NOMO-1 treated with dmso at 0.1 percent for 144 hours (cell line): ENCODE results near the gene LDLRAP1.

Experiments used
- DNase-seq: peaks from one replicate; lab custom pipeline; 2025; ENCODE audit not compliant: unreplicated experiment; lab: John Stamatoyannopoulos, UW

LDLRAP1 gene

DNA sequence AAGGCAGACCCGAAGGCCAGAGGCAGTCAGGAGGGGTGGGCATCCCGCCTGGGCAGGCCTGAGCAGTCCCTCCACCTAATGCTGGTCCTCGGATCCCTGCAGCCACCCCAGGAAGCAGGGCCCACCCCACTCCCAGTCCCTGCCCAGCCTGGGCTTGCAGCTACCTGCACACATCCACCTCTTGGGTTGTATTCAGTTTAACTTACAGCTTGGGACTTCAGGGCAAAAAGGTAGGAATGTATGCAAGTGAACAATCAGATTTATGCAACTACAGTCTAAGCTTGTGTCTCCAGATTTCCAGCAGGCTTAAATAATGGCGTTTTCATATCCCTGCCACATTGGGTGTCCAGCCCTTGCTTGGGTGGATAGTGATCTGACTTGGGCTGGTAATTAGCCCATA, 17.4 kb downstream of the LDLRAP1 start:
- no peak for DNase-seq

DNA sequence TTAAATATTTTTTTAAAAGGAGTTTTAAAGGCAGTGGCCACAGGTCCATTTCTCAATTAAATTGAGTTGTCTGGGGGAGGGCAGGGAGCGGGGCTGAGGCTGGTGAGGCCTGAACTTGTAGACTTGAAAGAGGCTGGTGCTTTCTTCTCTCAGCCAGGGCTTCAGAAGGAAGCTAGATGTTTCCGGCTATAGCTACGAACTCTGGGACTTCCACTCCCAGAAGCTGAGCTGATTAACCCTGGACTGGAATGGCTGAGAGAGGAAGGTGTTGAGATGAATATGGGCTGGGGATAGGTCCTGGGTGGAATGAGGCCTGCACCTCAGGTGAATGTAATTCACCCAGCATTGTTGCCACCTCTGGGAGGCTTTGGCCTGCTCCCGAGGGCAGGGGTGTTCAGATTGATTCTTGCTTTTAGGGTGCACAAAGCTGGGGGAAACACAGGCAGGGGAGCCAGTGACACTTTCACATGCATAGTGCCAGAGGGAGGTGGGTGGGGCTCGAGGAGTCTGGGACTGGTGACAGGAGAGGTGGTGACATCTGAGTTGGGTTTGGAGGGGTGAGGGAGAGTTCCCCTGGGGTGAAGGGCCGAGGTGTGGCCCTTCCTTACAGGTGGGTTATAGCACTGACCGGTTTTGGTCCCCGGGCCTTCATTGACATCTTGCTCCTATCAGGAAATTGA, 18.2 kb downstream of the LDLRAP1 start:
- DNase-seq = no peak

DNA sequence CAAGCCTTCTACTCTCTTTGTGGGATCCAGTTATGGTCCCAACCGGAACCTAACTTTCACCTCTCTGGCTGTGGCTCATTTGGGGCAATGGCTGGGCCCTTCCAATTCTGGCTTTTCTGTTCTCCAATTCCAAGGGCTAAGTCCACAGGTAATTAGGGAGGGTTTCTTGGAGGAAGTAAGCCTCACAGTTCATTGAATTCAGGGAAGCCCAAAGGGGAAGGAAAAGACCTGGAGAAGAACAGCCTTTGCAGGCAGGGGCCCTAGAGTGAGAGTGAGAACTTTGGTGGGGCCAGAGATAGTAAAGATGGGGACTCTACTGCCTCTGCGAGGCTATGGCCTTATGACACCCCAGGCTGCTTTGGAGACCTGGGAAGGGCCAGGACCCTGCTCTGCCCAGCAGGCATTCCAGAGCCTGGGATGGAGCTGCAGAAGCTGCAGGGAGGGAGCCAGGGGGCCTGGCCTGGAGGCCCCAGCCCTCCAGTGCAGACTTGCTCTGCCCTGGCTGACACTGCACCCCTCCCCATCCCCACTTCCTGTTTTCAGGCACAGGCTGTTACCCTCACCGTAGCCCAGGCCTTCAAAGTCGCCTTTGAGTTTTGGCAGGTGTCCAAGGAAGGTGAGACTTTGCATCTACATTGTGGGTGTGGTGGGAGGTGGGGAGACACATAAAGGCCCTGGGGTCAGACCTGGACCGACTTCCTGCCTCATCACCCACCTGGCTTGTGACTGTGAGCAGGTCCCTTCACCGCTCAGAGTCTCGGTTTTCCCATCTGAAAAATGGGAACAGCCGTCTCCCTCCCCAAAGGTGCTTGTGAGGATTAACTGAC, 18.9 kb downstream of the LDLRAP1 start:
- peak; percentile 63 for DNase-seq

DNA sequence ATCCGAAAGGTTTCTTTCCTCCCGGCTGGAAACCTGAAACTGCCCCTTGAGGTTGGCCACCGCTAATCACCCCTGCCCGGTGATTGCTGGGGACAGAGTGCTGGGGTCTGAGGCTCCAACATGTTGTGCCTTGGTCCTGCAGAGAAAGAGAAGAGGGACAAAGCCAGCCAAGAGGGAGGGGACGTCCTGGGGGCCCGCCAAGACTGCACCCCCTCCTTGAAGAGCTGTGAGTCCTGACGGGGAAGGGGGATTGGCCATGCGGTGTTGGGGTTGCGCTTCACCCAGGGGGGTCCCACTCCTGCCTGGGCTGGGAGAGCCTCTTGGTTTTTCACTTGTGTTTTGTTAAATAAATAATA, 19.5 kb downstream of the LDLRAP1 start:
- DNase-seq = no peak

DNA sequence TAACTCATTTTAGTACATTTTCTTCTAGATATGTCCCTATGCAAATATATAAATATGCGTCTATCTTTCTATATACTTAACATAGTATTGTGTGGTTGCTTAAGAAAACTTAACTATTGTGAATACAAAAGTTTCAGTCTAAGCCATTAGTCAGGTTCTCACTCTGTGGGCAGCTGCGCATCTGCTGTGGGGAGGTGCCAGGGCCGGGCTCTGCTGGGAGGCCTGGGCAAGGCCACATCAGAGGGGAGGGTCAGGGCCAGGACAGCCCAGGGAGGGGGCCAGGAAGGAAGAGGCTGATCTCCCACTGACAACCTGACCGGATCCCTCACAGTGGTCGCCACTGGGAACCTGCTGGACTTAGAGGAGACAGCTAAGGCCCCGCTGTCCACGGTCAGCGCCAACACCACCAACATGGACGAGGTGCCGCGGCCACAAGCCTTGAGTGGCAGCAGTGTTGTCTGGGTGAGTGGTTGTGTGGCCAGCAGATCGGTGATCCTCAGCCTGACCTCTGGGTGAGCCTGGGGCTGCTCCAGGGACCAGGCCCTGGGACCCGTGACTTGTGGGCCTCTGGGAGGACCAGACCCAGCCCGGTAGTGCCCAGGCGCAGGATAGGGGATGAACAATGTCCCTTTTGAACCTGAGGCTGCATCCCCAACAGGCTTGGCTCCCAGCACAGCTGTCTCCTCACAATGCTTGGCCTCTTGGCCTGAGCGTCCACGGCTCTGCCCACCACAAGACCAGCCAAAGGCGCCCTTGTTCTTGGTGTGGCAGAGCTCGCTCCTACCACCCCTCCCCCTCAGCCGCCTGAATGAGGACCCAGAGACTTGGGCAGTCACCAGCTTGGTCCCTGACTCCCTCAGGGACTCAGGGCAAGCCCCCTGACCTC, 20.2 kb downstream of the LDLRAP1 start:
- DNase-seq = no peak

DNA sequence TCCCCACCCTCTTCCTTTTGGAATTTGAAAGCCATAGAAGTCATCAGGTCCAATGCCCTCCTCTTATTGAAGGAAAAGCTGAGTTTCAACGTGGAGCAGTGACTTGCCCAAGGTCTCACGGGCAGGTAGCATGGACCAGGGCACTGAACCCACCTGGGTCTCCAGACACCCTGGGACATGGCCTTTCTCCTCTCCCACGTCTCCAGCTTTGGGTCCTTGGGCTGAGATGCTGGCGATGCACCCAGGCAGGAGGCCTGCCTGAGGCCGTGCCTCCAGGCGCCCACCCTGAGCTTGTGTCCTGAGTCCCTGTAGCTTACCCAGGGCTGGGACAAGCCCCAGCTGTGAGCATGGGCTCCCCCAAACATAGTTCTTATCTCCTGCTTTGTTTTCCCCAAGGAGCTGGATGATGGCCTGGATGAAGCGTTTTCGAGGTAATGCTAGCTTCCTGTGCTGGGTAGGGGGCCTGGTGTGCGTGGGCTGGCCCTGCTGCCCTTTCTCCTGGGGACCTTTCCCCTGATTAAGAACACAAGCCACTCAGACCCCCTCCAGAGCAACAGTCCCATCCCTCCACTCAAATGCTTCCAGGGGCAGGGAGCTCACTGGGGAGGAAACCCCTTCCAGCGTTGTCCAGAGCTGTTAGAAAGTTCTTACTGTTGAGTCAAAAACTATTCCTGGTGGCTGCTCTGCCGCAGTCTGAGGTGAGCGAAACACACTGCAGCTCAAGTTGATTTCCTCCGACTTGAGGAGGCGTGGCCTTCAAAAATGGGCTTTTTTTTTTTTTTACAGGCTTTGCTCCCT, 21.6 kb downstream of the LDLRAP1 start:
- no peak for DNase-seq

DNA sequence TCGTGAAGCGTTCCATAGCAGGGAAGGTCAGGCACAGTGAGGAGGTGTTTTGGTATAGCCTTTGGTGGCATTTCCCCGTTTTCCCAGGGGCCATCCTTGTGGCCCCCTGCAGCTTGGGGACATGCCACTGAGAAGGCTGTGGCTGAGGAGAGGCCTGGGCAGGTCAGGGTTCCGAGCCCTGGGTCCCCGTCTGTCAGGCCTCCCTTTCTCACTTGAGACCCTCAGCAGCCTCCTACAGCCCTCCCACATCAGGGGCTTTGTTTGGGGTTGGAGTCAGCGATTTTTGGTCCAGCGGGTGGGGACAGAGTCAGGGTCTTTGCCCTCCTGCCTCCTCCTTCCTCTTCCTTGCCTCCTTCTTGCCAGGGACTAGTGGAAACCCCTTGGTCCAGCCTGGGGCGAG, 22.2 kb downstream of the LDLRAP1 start:
- DNase-seq = no peak

DNA sequence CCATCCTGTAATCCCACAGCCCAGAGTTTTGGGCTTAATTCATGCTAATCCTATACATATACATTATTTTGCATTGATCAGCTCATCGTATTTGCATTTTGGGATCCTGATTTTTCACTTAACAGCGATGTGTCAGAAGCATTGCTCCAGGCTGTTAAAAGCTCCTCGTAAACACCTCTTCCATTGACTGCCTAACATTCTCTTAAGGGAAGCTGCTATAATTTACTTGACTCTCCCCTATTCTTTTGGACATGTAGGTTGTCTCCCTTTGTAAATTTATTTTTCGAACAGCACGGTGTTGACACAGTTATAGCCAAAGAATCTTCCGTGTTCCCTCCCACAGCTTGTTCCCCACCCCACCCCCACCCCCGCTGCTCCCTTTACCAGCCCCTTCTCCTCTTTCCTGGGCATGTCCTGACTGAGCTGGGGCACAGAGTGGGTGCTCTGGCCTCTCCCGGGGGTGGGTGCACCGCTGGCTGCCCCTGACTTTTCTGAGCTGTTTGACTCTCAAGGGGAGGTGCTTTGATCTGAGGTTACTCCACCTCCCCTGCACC, 22.8 kb downstream of the LDLRAP1 start:
- no peak for DNase-seq

DNA sequence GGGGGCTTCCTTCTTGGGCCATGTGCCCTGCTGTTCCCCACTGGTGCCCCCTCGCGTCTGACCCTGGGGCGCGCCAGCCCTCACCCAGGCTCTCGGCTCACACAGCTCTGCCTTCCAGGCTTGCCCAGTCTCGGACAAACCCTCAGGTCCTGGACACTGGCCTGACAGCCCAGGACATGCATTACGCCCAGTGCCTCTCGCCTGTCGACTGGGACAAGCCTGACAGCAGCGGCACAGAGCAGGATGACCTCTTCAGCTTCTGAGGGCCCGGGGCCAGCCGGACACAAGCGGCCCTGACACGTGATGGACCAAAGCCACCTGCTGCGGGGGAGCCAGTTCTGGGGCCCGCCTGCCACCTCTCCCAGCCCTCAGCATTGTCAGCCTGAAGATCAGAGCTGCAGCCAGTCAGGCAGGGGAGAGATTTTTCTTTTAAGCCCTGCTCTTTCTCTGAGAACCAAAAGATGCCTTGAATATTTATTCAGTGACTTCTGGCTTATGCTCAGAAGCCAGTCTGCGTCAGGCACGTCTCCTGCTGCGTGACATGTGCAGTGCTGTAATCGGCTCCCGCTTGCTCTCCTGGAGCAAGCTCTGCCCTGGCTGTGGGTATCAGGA, 23.4 kb downstream of the LDLRAP1 start:
- DNase-seq = no peak

DNA sequence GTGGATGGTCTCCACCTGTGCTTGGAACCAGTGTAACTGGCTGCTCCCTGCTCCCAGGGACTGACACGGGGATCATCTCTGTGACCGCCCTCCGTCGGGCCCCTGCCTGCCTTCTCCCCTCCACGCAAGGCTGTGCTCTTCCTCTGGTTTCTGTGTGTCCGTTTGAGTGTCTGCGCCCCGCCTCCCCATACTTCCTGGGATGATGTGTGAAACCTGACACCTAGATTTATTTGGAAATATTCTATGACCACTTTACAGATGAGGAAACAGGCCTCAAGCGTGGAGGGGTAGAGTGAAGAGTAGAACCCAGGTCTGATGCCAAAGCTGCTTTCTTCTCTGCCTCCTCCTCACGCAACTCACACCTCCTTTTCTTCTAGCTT, 24.3 kb downstream of the LDLRAP1 start:
- no peak for DNase-seq

DNA sequence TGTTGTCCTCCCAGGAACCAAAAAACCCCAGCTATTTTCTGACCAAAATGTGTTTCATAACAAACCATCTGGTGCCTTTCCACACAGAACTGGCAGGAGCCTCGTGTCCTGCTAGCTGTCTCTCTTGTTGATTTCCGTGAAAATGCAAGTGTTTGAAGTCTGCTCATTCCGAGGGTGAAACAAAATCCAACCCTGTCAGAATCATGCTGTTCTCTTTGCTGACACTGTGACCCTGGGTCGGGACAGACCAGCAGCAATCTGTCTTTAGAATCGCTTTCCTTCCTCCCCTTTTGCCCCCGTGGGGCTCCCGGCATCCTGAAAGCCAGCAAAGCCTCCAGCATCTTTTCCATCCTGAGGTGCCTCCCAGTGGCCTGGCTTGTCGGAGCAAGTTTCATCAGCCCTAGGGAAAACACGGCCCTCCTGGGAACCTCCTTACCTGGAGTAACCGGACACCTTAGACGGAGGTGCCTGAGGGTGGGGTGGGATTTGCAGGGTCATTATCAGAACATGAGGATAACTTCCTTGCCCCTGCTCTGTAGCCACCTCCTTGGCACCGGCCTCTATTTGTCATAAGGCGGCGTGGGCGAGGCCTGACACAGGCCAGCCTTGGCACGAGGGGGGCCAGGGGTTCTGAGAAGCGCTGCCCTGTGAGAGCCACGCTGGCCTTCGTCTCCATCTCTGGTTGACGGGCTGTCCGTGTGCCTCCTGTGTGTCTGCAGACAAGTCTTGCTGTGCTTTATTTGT, 24.9 kb downstream of the LDLRAP1 start:
- DNase-seq = no peak

DNA sequence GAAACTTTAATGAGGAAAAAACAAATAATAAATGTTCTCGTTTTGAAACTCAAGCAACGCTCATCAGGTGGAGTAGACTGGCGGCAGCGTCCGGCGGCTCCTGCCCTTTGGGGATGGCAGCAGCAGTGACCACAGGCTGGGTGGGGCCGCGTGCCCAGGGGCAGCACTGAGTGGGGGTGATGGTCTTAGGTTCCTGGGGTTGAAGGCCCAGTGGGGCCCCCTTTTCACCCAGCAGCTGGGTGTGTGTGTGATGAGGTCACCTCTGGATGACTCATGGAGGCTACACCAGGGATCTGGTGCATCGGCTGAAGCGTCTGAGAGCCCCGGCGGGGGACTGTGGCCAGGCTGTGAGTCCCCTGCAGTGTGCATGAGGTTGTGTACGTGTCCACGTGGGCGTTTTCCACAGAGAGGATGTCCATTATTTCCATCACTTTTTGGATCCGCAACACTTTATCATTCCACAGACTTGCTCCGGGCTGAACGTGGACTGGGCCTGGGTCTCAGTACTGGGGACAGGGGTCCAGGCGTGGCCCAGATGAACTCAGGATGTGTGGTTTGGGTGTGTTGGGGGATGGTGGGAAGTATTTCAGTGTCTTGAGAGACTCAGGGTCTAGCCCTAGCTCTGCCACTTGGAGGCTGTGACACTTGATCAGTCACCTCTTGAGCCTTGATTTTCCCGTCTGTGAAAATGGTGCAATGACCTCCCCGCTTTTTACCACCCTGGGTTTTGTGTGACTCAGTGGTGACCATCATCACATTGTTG, 25.6 kb downstream of the LDLRAP1 start:
- DNase-seq = no peak

DNA sequence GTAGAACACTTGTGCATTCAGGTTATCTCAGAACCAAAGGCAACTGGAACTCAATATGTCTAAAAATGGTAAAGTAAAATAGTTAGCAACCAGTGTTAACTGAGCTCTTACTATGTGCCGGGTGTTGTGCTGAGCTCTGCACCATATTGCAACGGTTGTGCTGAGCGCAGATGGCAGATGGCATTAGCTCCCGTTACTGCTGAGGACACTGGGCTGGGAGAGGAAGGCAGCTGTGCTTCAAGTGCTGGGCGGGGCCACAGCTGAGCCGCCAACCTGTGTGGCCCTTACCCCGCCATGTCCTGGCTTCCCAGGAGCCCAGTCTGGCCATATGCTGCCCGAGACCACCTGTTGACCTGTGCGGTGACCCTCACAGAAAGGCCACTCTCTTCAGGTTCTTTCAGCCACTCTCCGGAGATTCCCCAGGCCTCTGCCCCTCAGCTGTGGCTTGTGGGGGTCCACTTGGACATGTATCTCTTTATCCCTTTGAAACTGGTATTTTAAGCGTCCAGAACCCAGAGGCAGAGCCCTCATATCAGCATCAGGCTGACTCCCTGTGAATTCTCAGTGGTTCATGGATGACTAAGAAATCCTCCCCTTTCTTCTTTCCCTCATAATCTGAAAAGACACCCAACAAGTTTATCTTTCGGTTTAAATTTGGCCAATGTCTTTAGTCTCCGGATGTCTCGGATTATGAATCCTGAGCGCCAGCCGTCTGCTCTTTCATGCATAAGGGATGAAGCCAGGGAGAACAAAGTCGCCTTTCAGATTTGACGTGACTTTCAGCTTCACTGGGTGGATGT, 26.4 kb downstream of the LDLRAP1 start:
- DNase-seq = no peak

DNA sequence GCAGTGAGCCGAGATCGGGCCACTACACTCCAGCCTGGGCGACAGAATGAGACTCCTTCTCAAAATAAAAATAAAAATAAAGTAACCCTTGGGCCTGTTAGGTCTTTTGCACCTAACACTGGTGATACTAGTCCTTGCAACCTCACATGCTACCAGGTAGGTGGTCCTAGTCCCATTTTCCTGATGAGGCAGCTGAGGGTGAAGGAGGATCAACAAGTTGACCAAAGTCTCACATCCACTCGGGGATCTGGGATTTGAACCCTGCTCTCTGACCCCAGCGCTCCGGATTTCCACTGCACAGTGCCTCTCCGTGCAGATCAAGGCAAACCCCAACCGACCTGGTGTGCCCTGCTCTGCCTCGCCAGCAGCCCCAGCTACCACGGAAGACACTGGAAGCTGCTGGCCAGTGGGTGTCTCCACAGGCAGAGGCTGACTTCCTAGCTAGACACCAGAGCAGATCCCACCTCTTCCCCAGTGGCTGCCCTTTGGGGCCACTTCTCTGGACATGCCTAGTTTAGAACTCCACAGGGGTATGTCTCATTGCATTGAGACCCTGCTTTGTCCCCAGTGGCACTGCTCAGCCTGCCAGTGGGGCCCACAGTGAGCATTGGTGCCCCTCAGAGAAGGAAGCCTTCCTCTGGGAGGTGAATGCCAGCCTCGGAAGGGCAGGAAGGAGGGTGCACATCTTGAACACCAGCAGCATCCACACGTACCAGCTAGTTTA, 27.6 kb downstream of the LDLRAP1 start:
- DNase-seq = no peak

DNA sequence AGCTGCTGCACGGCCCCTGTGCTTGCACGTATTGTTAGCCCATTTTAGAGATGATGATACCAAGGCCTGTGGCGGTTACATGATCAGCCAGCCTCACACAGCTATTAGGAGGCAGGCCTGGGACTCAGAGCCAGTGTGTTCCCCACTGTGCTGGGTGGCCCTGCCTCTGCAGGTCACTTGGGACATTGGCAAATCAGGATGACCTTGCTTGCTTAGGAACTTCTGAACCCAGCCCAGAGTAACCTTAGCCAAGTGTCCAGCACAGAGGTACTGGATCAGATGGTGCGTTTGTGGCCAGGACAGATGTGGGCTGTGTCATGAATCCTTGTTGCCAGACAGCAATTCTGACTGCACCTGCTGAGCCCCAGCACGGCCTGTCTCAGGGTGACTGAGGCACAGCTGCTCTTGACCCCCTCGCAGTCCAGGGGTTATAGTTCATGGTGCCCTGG, 28.1 kb downstream of the LDLRAP1 start:
- DNase-seq = no peak

DNA sequence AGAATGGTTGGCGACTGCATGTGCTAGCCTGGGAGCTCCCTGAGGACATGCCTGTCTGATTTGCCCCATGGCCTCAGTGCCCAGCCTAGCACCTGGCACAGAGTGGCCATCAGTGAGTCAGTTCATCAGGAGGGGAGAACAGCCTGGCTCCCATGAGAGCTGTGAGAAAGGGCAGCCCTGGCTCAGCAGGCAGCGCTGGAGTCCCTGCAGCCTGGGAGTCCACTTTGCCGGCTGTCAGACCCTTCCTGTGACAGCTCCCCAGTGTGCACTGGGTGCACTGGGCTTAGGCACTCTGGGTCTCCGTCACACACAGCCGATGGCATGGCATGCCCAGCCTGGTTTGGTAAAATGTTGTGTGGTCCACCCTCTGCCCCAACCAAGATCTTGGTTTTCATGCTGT, 28.7 kb downstream of the LDLRAP1 start:
- DNase-seq = no peak
